MV-4-11 (cell line): Measurements from ENCODE around the gene C1QBP.
"Not testable (repeated sequence)": the region's sequence is repeated elsewhere in the genome, so short reads cannot be mapped to it uniquely, and the experiment has no call there.

Source experiments
- DNase-seq: peaks from one replicate; lab custom pipeline; 2025; lab: John Stamatoyannopoulos, UW

Gene C1QBP

GRCh38 chr17:5438716-5439445 lies at the start of gene C1QBP:
TSS of gene C1QBP (minus strand) at chr17:5439155. CDS start at chr17:5439073, 82 bp downstream.
- peak; percentile 92 for DNase-seq

GRCh38 chr17:5488752-5489151 lies 49.8 kb upstream of the C1QBP start:
- DNase-seq, result no peak

- peak; percentile 99 for DNase-seq
Measured at GRCh38 chr17:5486206-5487124, 47.5 kb upstream of the C1QBP start, which contains the start of gene MIS12. TSS of gene MIS12 (plus strand) at chr17:5486566. CDS start at chr17:5488863, 2,297 bp downstream.

GRCh38 chr17:5485270-5486205 lies 46.6 kb upstream of the C1QBP start, which contains the start of gene DERL2:
TSS of gene DERL2 (minus strand) at chr17:5486178. CDS start at chr17:5486161, 17 bp downstream.
- DNase-seq, result no peak

GRCh38 chr17:5481451-5481850 lies 42.5 kb upstream of the C1QBP start:
- no peak for DNase-seq

GRCh38 chr17:5480962-5481361 lies 42.0 kb upstream of the C1QBP start:
- DNase-seq, result no peak

GRCh38 chr17:5478992-5479391 lies 40.0 kb upstream of the C1QBP start:
- DNase-seq, result no peak

GRCh38 chr17:5473906-5474305 lies 35.0 kb upstream of the C1QBP start:
- DNase-seq, result no peak

- no peak for DNase-seq
Measured at GRCh38 chr17:5472511-5472910, 33.6 kb upstream of the C1QBP start.

GRCh38 chr17:5468075-5468473 lies 29.1 kb upstream of the C1QBP start:
- no peak for DNase-seq

- DNase-seq, result no peak
Measured at GRCh38 chr17:5467416-5467815, 28.5 kb upstream of the C1QBP start.

GRCh38 chr17:5466295-5466694 lies 27.3 kb upstream of the C1QBP start:
- DNase-seq, result no peak

GRCh38 chr17:5464717-5465507 lies 26.0 kb upstream of the C1QBP start:
- no peak for DNase-seq

- DNase-seq, result no peak
Measured at GRCh38 chr17:5446786-5447185, 7.8 kb upstream of the C1QBP start.

GRCh38 chr17:5444209-5444608 lies 5.3 kb upstream of the C1QBP start:
- no peak for DNase-seq

- no peak for DNase-seq
Measured at GRCh38 chr17:5443728-5444127, 4.8 kb upstream of the C1QBP start.

- DNase-seq, result no peak
Measured at GRCh38 chr17:5439446-5439764, 450 bp upstream of the C1QBP start.

GRCh38 chr17:5437721-5438317 lies 1.1 kb downstream of the C1QBP start:
- DNase-seq, result no peak

GRCh38 chr17:5435781-5436315 lies 3.1 kb downstream of the C1QBP start:
- not testable (repeated sequence) for DNase-seq

GRCh38 chr17:5434984-5435383 lies 4.0 kb downstream of the C1QBP start:
- DNase-seq, result no peak
